Measurements from ENCODE around the gene ARMC7. TPM values are rescaled to one million over a fixed set of nuclear protein-coding genes. Genes with fewer than 3 reads are reported as not detected.

The ARMC7 gene
- total RNA-seq, 1 experiment from 2014 or later, result 19.2 TPM

- POLR2A ChIA-PET (ENCODE audit: unreplicated experiment), result interaction anchor here (0.6 kb wide), 1 partner anchor 24 kb away, joined by 8 read pairs; no protein-coding TSS in a partner anchor
- Histone ChIP-seq H2AFZ (no peak overlapping the region), H3F3A (ENCODE audit: insufficient read depth, low read depth) (peaks cover 39% of the 10 kb centered on the region; the same call in 1 of the 2 replicates), H3K4me2 (no peak overlapping the region), H3K4me3 (no peak overlapping the region), H3K27ac (no peak overlapping the region), H3K36me3 (ENCODE audit: low read depth) (no peaks in the 10 kb centered on the region), H3K4me1 (replicated peaks; ENCODE audit: insufficient read depth) (peaks cover 3% of the 10 kb centered on the region; the same call in 1 of the 2 replicates), H3K27me3 (ENCODE audit: insufficient read depth, low read depth) (no peaks in the 10 kb centered on the region), H3K9me2 (ENCODE audit: insufficient read depth) (no peaks in the 10 kb centered on the region), H3K9me3 (ENCODE audit: insufficient read depth, low read depth) (no peaks in the 10 kb centered on the region), H4K20me1 (ENCODE audit: insufficient read depth) (no peaks in the 10 kb centered on the region), H3K79me2 (ENCODE audit: low read depth) (peaks cover 20% of the 10 kb centered on the region; the same call in 1 of the 2 replicates)
- CTCF ChIA-PET, result interaction anchor here (1.6 kb wide), 1 partner anchor 85 kb away, joined by 3 read pairs; no protein-coding TSS in a partner anchor
- TF ChIP-seq EZH2 (IDR thresholded peaks at IDR 0.05; ENCODE audit: low read depth), result no peak
- TF ChIP-seq, protein P1, sequence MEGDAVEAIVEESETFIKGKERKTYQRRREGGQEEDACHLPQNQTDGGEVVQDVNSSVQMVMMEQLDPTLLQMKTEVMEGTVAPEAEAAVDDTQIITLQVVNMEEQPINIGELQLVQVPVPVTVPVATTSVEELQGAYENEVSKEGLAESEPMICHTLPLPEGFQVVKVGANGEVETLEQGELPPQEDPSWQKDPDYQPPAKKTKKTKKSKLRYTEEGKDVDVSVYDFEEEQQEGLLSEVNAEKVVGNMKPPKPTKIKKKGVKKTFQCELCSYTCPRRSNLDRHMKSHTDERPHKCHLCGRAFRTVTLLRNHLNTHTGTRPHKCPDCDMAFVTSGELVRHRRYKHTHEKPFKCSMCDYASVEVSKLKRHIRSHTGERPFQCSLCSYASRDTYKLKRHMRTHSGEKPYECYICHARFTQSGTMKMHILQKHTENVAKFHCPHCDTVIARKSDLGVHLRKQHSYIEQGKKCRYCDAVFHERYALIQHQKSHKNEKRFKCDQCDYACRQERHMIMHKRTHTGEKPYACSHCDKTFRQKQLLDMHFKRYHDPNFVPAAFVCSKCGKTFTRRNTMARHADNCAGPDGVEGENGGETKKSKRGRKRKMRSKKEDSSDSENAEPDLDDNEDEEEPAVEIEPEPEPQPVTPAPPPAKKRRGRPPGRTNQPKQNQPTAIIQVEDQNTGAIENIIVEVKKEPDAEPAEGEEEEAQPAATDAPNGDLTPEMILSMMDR (conservative IDR thresholded peaks at IDR 0.05), result no peak
- no peak for DNase-seq
- no TSS peak for BruUV-seq (replicated peaks)
- intact Hi-C loops (cut with micrococcal nuclease; ENCODE audit: unreplicated experiment), result no loop called here
Observed at GRCh38 chr17:75116737-75117136, 7.0 kb downstream of the ARMC7 start.

DNA sequence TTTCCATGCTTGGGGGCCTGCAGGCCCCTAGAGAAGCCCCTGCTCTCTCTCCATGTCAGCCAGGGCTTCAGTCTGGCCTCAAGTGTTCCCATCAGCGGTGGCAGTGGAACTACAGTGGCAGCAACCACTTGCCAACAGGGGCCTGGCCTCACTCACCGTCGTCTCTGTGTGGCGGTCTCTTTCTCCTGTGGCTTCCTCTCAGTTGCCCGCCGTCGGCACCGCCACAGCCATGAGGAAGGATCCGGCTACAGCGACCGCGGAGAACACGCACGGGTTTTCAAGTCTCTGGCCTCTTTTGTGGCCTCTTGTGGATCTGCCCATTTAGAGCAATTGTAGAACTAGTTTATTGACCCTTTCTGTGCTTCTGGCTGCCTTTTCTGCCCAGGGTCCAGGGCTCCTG is 8.5 kb downstream of the ARMC7 start:
- ChIA-PET CTCF (no interaction called here), POLR2A (ENCODE audit: unreplicated experiment) (no interaction called here)
- intact Hi-C loops (cut with micrococcal nuclease; ENCODE audit: unreplicated experiment), result no loop called here
- TF ChIP-seq, protein P1 (conservative IDR thresholded peaks at IDR 0.05), result no peak
- no peak for TF ChIP-seq EZH2 (IDR thresholded peaks at IDR 0.05; ENCODE audit: low read depth)
- DNase-seq, result no peak
- Histone ChIP-seq H3K4me3 (no peak overlapping the region), H4K20me1 (ENCODE audit: insufficient read depth) (no peaks in the 10 kb centered on the region), H3K79me2 (ENCODE audit: low read depth) (peaks cover 19% of the 10 kb centered on the region; the same call in 1 of the 2 replicates), H2AFZ (no peak overlapping the region), H3K9me2 (ENCODE audit: insufficient read depth) (no peaks in the 10 kb centered on the region), H3F3A (ENCODE audit: insufficient read depth, low read depth) (peaks cover 40% of the 10 kb centered on the region; the same call in 1 of the 2 replicates), H3K4me1 (replicated peaks; ENCODE audit: insufficient read depth) (peaks cover 12% of the 10 kb centered on the region; the same call in 1 of the 2 replicates), H3K27me3 (ENCODE audit: insufficient read depth, low read depth) (no peaks in the 10 kb centered on the region), H3K4me2 (no peak overlapping the region), H3K36me3 (ENCODE audit: low read depth) (no peaks in the 10 kb centered on the region), H3K27ac (no peak overlapping the region), H3K9me3 (ENCODE audit: insufficient read depth, low read depth) (no peaks in the 10 kb centered on the region)
- no TSS peak for BruUV-seq (replicated peaks)

GRCh38 chr17:75124041-75124818 is 14.5 kb downstream of the ARMC7 start:
- Histone ChIP-seq H3K9me2 (ENCODE audit: insufficient read depth) (no peaks in the 10 kb centered on the region), H3K36me3 (ENCODE audit: low read depth) (no peaks in the 10 kb centered on the region), H3K4me2 (peak overlapping the region; percentile 79), H3F3A (ENCODE audit: insufficient read depth, low read depth) (peaks cover 69% of the 10 kb centered on the region), H3K27me3 (ENCODE audit: insufficient read depth, low read depth) (no peaks in the 10 kb centered on the region), H3K9me3 (ENCODE audit: insufficient read depth, low read depth) (no peaks in the 10 kb centered on the region), H4K20me1 (ENCODE audit: insufficient read depth) (no peaks in the 10 kb centered on the region), H3K27ac (peak overlapping the region; percentile 93), H2AFZ (peak overlapping the region; percentile 70; the same call in 1 of the 2 replicates), H3K79me2 (ENCODE audit: low read depth) (peaks cover 12% of the 10 kb centered on the region), H3K4me3 (peak overlapping the region; percentile 45; the same call in 1 of the 2 replicates), H3K4me1 (replicated peaks; ENCODE audit: insufficient read depth) (peaks cover 39% of the 10 kb centered on the region)
- POLR2A ChIA-PET (ENCODE audit: unreplicated experiment), result interaction anchor here (0.5 to 1.2 kb wide), 6 partner anchors 10 to 402 kb away, joined by 3 to 12 read pairs (median 4); no protein-coding TSS in a partner anchor
- intact Hi-C loops (cut with micrococcal nuclease; ENCODE audit: unreplicated experiment), result loop anchor here (1.0 kb wide), 1 partner anchor 35 kb away; no protein-coding TSS in a partner anchor
- peak; percentile 97 for DNase-seq
- CTCF ChIA-PET, result interaction anchor here (0.6 to 2.3 kb wide), 5 partner anchors 9 to 82 kb away, joined by 3 to 13 read pairs (median 3); no protein-coding TSS in a partner anchor
- TF ChIP-seq EZH2 (IDR thresholded peaks at IDR 0.05; ENCODE audit: low read depth), result no peak
- TF ChIP-seq, protein P1 (conservative IDR thresholded peaks at IDR 0.05), result no peak; the same call in 1 of the 2 replicates
- no TSS peak for BruUV-seq (replicated peaks)
